ENCODE data around the gene COQ6.
"Not testable (repeated sequence)": the region's sequence is repeated elsewhere in the genome, so short reads cannot be mapped to it uniquely, and the experiment has no call there.

The COQ6 gene

DNA sequence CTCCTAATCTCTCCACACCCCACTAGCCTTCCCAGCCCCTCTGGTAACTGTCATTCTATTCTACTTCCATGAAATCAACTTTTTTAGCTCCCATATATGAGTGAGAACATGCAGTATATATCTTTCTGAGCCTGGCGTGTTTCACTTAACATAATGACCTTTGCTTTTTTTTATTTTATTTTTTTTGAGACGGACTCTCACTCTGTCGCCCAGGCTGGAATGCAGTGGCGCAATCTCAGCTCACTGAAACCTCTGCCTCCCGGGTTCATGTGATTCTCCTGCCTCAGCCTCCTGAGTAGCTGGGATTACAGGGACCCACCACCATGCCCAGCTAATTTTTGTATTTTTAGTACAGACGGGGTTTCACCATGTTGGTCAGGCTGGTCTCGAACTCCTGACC, 38.6 kb downstream of the COQ6 start:
- DNase-seq = not testable (repeated sequence)

DNA sequence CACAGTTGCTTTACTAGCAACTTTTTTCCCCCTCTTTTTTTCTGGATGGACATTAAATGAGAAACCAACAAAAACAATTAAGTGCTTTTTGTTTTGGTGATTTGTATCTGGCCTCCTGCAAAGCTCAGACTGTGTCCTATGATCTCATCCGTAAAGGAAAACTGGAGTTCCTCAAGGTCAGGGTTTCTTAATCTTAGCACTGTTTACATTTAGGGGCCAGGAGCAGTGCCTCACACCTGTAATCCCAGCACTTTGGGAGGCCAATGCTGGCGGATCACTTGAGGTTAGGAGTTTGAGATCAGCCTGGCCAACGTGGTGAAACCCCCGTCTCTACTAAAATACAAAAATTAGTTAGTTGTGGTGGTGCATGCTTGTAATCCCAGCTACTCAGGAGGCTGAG, 41.0 kb downstream of the COQ6 start:
- no peak for DNase-seq

DNA sequence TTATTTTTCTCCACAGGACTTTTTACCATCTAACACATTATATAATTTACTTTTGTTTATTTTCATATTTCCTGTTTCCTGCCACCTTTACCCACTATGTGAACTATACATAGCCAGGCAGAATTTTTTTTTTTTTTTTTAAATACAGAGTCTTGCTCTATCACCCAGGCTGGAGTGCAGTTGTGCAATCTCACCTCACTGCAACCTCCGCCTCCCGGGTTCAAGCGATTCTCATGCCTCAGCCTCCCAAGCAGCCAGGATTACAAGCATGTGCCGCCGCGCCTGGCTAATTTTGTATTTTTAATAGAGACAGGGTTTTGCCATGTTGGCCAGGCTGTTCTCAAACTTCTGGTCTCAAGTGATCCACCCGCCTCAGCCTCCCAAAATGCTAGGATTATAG, 44.8 kb downstream of the COQ6 start:
- not testable (repeated sequence) for DNase-seq

DNA sequence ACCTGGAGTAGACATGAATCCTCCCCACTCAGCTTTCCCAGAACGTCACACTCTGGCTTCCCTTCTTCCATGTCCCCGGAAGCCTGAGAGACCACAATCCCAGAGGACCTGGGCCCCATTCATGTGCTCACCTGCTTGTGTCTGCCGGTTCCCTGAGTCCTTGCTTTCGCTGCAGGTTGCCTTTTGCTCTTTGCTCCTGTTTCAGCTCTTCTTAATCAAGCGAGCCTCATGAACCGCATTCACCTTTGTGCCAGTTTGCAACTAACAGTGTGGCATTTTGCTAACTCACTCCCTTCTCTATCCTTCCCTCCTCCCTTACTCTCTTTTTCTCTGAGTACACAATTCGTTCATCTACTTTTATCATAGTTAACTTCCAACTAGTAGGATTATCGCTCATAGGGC, 45.9 kb downstream of the COQ6 start:
- DNase-seq = no peak

DNA sequence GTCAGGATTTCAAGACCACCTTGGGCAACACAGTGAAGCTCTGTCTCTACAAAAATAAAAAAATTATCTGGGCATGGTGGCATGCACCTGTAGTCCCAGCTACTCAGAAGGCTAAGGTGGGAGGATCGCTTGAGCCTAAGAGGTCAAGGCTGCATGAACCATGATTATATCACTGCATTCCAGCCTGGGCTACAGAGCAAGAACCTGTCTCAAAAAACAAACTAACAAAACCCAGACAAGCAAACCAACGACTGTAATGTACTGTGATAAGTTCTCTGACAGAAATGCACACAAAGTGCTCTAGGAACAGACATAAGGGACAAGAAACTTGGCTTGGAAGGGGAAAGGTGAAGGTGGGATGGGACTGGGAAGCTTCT, 46.6 kb downstream of the COQ6 start:
- DNase-seq = no peak

DNA sequence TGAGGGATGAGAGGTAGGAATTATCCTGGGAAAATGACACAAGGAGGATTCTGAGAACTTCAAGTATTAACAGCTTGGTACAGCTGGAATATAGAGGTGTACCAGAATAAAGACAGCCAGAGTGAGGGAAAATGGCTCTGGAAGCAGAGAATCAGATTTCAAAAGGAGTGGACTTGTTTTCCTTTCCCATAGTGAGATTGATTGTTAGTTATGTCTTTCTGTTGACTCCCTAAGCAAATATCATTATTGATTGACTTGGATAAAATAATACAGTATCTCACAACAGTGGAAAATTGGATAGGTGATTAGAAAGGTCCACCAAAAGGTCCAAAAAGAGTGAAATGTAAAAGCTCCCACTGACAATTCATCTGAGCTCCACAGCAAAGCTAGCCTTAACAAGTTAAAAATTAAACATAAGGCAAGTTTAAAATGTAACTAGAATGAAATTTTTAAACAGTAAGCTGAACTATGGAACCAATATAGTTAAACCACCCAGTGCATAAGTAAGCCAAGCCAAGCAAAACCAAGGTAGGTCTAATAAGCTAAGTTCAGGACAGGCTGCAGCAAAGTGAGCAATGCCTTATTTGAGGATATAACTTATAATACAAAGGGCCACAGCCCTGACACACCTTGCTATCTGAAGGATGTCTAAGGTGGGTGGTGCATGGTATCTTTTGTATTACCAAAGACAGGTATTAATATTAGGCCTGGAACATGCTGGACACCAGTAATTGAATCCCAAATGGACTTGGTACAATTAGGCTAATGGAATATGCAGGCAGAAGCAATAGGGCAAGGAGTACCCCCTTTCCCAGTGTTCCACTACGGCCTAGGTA, 47.2 kb downstream of the COQ6 start:
- no peak for DNase-seq

DNA sequence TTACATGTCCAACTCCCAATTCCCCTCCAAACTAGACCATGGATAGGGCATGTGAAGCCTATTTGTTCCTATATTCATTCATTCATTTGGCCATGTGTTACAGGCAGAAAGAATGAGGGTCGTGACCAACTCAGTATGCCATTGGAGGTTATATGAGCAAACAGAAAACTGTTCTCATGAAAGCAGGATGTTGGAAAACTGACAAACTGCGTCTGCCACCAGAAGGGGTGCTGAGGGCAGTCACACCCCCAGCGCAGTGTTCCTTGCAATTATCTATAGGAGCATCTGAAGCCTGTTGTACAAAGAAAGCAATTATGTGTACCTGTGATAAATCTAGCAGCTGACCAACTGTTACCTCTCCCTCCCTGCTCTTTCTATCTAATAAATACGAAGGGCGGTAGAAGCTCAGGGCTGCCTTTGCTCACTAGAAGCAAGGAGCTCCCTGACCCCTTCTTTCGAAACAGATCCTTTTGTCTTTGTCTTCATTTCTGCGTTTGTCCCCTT, 47.9 kb downstream of the COQ6 start:
- DNase-seq = no peak

DNA sequence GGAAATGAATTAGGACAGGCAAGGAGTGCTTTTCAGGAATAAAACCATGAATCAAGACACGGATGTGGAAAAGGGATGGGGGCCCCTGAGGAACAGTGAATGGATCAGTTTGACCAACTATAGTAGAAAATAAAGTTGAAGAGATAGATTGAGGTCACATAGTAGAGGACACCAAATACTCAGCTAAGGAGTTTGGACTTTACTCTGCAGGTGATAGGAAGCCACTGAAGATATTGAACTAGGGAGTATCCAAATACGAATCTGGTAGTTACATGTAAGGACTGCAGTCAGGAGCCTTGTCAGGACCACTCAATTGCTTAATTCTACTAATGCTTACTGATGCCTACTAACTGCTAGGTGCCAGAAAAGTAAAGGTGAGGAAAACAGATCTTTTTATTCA, 48.6 kb downstream of the COQ6 start:
- DNase-seq = no peak

DNA sequence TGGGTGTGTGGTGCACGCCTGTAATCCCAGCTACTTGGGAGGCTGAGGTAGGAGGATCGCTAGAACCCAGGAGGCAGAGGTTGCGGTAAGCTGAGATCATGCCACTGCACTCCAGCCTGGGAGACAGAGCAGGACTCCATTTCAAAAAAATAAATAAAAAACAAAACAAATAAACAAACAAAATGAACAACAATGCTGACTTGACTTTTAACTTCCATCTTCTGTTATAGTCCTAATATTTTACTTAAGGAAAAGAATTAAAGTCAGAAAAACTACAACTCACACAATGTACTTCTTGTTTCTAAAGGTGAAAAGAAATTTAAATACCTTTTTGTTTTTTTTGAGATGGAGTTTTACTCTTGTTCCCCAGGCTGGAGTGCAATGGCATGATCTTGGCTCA, 55.6 kb downstream of the COQ6 start:
- DNase-seq = not testable (repeated sequence)

DNA sequence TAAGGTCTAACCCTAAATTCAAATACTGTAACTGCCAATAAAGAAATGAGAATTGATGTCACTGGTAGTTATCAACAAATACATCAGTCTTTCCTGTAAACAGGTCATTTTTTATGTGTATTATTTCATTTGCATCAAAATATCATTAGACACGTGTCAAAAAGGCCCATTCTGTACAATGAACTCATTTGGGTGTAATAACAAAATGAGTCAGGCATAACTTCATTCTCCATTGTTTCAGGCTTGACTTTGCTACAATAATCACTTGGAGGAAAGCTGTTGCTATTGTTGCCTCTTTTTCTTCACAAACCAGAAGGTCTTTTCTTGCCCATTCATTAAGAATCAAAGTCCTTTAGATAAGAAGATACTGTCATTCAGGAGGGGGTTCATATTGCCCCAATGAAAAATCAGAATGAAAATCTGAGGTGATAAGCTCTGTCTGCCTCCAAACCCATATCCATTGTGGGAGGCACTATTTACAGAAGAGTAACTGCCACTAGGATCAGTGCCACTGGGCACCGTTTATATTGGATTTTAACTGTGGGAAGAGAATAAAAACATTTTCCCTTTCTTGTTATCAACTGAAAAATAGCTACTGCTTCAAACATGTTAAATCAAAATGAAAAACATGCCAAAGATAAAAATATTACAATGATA, 58.9 kb downstream of the COQ6 start:
- DNase-seq = no peak
